HepG2 (cell line): ENCODE results near the gene CMA1. TPM values are rescaled to one million over a fixed set of nuclear protein-coding genes. Genes with fewer than 3 reads are reported as not detected.

ENCODE experiments used
- ATM ChIP-seq: fragments of 450-650 bp; IDR thresholded peaks from 2 replicates; pipeline ENCODE4 v1.7.1; 2017; ENCODE audit warnings: mild to moderate bottlenecking, borderline replicate concordance
- CEBPB ChIP-seq: IDR thresholded peaks from 2 replicates; pipeline ENCODE4 v1.6.1; 2011; ENCODE audit warnings: low read depth, low read length, improper control_type of control experiment, borderline replicate concordance
- CREBL2 ChIP-seq: sonication (generic); formaldehyde crosslinking; IDR thresholded peaks from 2 replicates; pipeline ENCODE4 v1.8.1; 2023; ENCODE audit warnings: missing genetic modification reagents, mild to moderate bottlenecking, borderline replicate concordance
- ESRRA ChIP-seq: sonication (generic); formaldehyde crosslinking; IDR thresholded peaks from 2 replicates; pipeline ENCODE4 v1.5.1; 2020; ENCODE audit warnings: mild to moderate bottlenecking, low read depth, missing genetic modification reagents
- GATA4 ChIP-seq: sonication (generic); IDR thresholded peaks from 2 replicates; pipeline ENCODE4 v1.6.1; 2016; ENCODE audit warnings: antibody characterized with exemption, low read depth, borderline replicate concordance
- HCFC1 ChIP-seq: fragments of 150-350 bp; IDR thresholded peaks from 2 replicates; pipeline ENCODE4 v1.6.1; 2014; ENCODE audit warnings: low read depth, low read length
- HNRNPH1 ChIP-seq: fragments of 200-400 bp; formaldehyde crosslinking; optimal IDR thresholded peaks from 2 replicates; pipeline ENCODE3; 2017; ENCODE audit warnings: mild to moderate bottlenecking, low read depth, low read length
- KAT2B ChIP-seq: fragments of 150-350 bp; IDR thresholded peaks from 2 replicates; pipeline ENCODE4 v1.6.1; 2014; ENCODE audit warnings: low read depth, low read length, borderline replicate concordance
- KAT8 ChIP-seq: IDR thresholded peaks from 2 replicates; pipeline ENCODE4 v1.6.1; 2016; ENCODE audit warnings: missing genetic modification reagents, missing compliant biosample characterization
- KDM1A ChIP-seq: IDR thresholded peaks from 2 replicates; pipeline ENCODE4 v1.6.1; 2016; ENCODE audit warnings: missing compliant biosample characterization
- MLLT10 ChIP-seq: sonication (generic); formaldehyde crosslinking; IDR thresholded peaks from 2 replicates; pipeline ENCODE4 v1.4.0; 2020; ENCODE audit warnings: missing genetic modification reagents
- NR2F2 ChIP-seq: IDR thresholded peaks from 2 replicates; pipeline ENCODE4 v1.6.1; 2012; ENCODE audit warnings: low read depth, inconsistent platforms, borderline replicate concordance
- PAWR ChIP-seq: sonication (generic); formaldehyde crosslinking; IDR thresholded peaks from 2 replicates; pipeline ENCODE4 v1.4.0; 2020; ENCODE audit warnings: missing genetic modification reagents, mild to moderate bottlenecking, borderline replicate concordance
- PHB2 ChIP-seq: fragments of 450-650 bp; IDR thresholded peaks from 2 replicates; pipeline ENCODE4 v1.6.1; 2018; ENCODE audit not compliant: partially characterized antibody
- RBM22 ChIP-seq: fragments of 200-400 bp; formaldehyde crosslinking; optimal IDR thresholded peaks from 2 replicates; pipeline ENCODE3; 2017; ENCODE audit warnings: mild to moderate bottlenecking, low read length, moderate library complexity
- RXRA ChIP-seq: sonication (generic); formaldehyde crosslinking; IDR thresholded peaks from 2 replicates; pipeline ENCODE4 v1.5.1; 2020; ENCODE audit warnings: missing genetic modification reagents
- SALL2 ChIP-seq: sonication (generic); formaldehyde crosslinking; IDR thresholded peaks from 2 replicates; pipeline ENCODE4 v1.8.1; 2023; ENCODE audit warnings: mild to moderate bottlenecking, missing genetic modification reagents, inconsistent platforms
- SP4 ChIP-seq: sonication (generic); formaldehyde crosslinking; IDR thresholded peaks from 2 replicates; pipeline ENCODE4 v1.8.1; 2023; ENCODE audit warnings: mild to moderate bottlenecking, missing genetic modification reagents
- SRSF9 ChIP-seq: fragments of 200-400 bp; formaldehyde crosslinking; IDR thresholded peaks from 2 replicates; pipeline ENCODE4 v1.6.1; 2018; ENCODE audit warnings: borderline replicate concordance, mild to moderate bottlenecking, low read depth, low read length; ENCODE audit not compliant: insufficient read depth, poor library complexity, severe bottlenecking
- THAP9 ChIP-seq: sonication (generic); formaldehyde crosslinking; IDR thresholded peaks from 2 replicates; pipeline ENCODE4; 2020; ENCODE audit warnings: missing genetic modification reagents, mild to moderate bottlenecking, borderline replicate concordance
- ZBTB3 ChIP-seq: sonication (generic); formaldehyde crosslinking; IDR thresholded peaks from 2 replicates; pipeline ENCODE4 v1.4.0; 2020; ENCODE audit warnings: low read depth, mild to moderate bottlenecking, moderate library complexity, missing genetic modification reagents, borderline replicate concordance
- ZNF263 ChIP-seq: sonication (generic); formaldehyde crosslinking; IDR thresholded peaks from 2 replicates; pipeline ENCODE4 v1.4.0; 2020; ENCODE audit warnings: missing genetic modification reagents
- ZNF337 ChIP-seq: sonication (generic); formaldehyde crosslinking; IDR thresholded peaks from 2 replicates; pipeline ENCODE4 v1.5.1; 2020; ENCODE audit warnings: missing genetic modification reagents, low read depth, mild to moderate bottlenecking, borderline replicate concordance
- ZNF546 ChIP-seq: sonication (generic); formaldehyde crosslinking; conservative IDR thresholded peaks from 2 replicates; pipeline ENCODE4 v1.8.1; 2023; ENCODE audit warnings: mild to moderate bottlenecking, missing genetic modification reagents
- ZNF589 ChIP-seq: sonication (generic); formaldehyde crosslinking; conservative IDR thresholded peaks from 2 replicates; pipeline ENCODE4 v1.8.0; 2022; ENCODE audit warnings: mild to moderate bottlenecking, moderate library complexity, missing genetic modification reagents
- ZNF597 ChIP-seq: sonication (generic); formaldehyde crosslinking; IDR thresholded peaks from 2 replicates; pipeline ENCODE4 v1.5.0; 2020; ENCODE audit warnings: missing genetic modification reagents
- polyA plus RNA-seq, 8 experiments: library from polyadenylated mRNA; depleted of rRNA in 3 of 8; stranded (reverse) in 7 of 8; unstranded in 1 of 8; fragments of >200 nt; fragmentation: Illumina TruSeq in 4 of 8; extraction: Trizol in 4 of 8; gene quantifications; 2 replicates each; pipeline versions ENCODE4 v1.2.1 to v1.2.3, GENCODE V29; 2011 to 2016; ENCODE audit warnings: low read depth in 4 of 8, missing spikeins in 1 of 8, mixed read lengths in 1 of 8; ENCODE audit not compliant: insufficient read depth in 1 of 8
- total RNA-seq, 5 experiments: library from RNA; depleted of rRNA; stranded (reverse); fragments of >200 nt; fragmentation: Illumina TruSeq; extraction: Trizol; gene quantifications; 2 replicates each; pipeline ENCODE4 v1.2.3, GENCODE V29; 2016; ENCODE audit warnings: low read depth in 1 of 5
- TF ChIP-seq, protein P1 (sequence below): sonication (generic); formaldehyde crosslinking; IDR thresholded peaks from 2 replicates; pipeline ENCODE4 v1.8.1; 2023; ENCODE audit warnings: mild to moderate bottlenecking, missing genetic modification reagents, borderline replicate concordance

CMA1 gene
- total and polyA plus RNA-seq, 2 of the 13 experiments (the other 11 are each of a cell fraction or from before 2014, with no cell fraction given): not detected

DNA sequence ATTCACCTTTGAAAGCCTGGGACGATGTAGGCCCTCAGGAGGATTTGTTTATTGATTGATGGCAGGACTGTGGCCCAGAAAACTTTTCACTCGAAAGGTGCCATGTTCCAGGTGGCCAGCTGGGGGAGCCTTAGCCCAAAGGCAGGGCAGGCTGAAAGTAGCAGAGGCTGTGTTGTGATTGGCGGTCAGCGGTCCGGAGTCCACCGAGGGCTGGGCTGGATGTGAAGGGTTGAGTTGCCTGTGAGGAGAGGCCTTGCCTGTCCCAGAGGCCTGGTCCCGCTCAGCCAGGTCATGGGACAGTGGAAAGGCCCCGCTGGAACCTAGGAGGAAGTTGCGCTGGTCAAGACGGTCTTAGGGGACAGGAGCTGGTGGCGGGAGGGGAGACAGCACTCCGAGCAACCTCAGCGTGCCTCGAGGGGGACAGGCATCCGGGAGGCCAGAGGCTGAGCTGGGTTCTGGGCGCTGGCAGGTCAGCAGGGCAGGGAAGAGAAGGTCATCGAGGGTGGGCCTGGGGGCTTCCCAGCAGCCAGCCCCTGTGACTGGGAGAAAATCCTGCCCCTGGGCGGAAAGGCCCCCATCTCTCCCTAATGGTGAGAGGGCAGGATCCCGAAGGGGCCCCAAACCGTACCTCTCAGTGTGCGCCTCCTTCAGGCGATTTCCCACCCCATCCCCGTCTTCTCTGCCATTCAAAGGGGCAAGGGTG lies 26.3 kb downstream of the CMA1 start (continued):
- TF ChIP-seq RBM22: no peak
- peak; percentile 90 for TF ChIP-seq ZNF546 (CRISPR knock-in tag)
- TF ChIP-seq MLLT10: no peak
- peak; percentile 93; the same call in 1 of the 2 replicates for TF ChIP-seq ZNF337 (CRISPR knock-in tag)
- TF ChIP-seq ZNF589 (CRISPR knock-in tag): no peak
- TF ChIP-seq ZBTB3: no peak
- peak; percentile 90 for TF ChIP-seq RXRA (CRISPR knock-in tag)
- TF ChIP-seq THAP9 (CRISPR knock-in tag): peak; percentile 80
- peak; percentile 68 for TF ChIP-seq SP4 (CRISPR knock-in tag)
- TF ChIP-seq PHB2: no peak
- TF ChIP-seq ZNF597 (CRISPR knock-in tag): no peak
- TF ChIP-seq ESRRA (CRISPR knock-in tag): peak; percentile 54; the same call in 1 of the 2 replicates
- peak; percentile 65; the same call in 1 of the 2 replicates for TF ChIP-seq ZNF263 (CRISPR knock-in tag)
- TF ChIP-seq CREBL2: 0 out of 2 replicates have a peak, but pooled peaks have one; percentile 61
- peak; percentile 6 for TF ChIP-seq HNRNPH1
- TF ChIP-seq KDM1A (CRISPR knock-in tag): 0 out of 2 replicates have a peak, but pooled peaks have one; percentile 43
- TF ChIP-seq HCFC1: no peak
- peak; percentile 51; the same call in 1 of the 2 replicates for TF ChIP-seq KAT2B
- TF ChIP-seq CEBPB: no peak
- TF ChIP-seq SRSF9: no peak
- TF ChIP-seq, protein P1, sequence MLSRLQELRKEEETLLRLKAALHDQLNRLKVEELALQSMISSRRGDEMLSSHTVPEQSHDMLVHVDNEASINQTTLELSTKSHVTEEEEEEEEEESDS: peak; percentile 65; the same call in 1 of the 2 replicates
- no peak; the same call in 1 of the 2 replicates for TF ChIP-seq NR2F2
- TF ChIP-seq GATA4: no peak
- no peak for TF ChIP-seq ATM
- TF ChIP-seq PAWR: no peak
- peak; percentile 86 for TF ChIP-seq KAT8 (CRISPR knock-in tag)
- peak; percentile 78 for TF ChIP-seq SALL2 (CRISPR knock-in tag)
